HEK293T (cell line): Measurements from ENCODE around the gene MYBPHL.

Source experiments
- CTCF ChIA-PET: fragments of 350-600 bp; formaldehyde crosslinking; extraction: SDS; loops from one replicate; lab custom pipeline; 2021; ENCODE audit warnings: antibody characterized with exemption, inconsistent platforms; lab: Yijun Ruan, JAX
- POLR2A ChIA-PET: fragments of 350-600 bp; formaldehyde crosslinking; extraction: SDS; loops from one replicate; lab custom pipeline; 2020; ENCODE audit warnings: antibody characterized with exemption, inconsistent platforms; lab: Yijun Ruan, JAX
- DNase-seq: peaks from one replicate; pipeline ENCODE4 v3.0.0; 2012; ENCODE audit warnings: mixed read lengths; ENCODE audit errors: extremely low spot score
- ARNT ChIP-seq: fragments of 450-650 bp; IDR thresholded peaks from 2 replicates; pipeline ENCODE4 v1.6.1; 2017; ENCODE audit warnings: mild to moderate bottlenecking
- BHLHE40 ChIP-seq: fragments of 450-650 bp; IDR thresholded peaks from 2 replicates; pipeline ENCODE4 v1.6.1; 2016; ENCODE audit warnings: mild to moderate bottlenecking, moderate library complexity, borderline replicate concordance
- CTBP1 ChIP-seq: fragments of 450-650 bp; IDR thresholded peaks from 2 replicates; pipeline ENCODE4 v1.6.1; 2016; ENCODE audit warnings: borderline replicate concordance
- ELF4 ChIP-seq: fragments of 450-650 bp; IDR thresholded peaks from 2 replicates; pipeline ENCODE4 v1.6.1; 2017; ENCODE audit warnings: antibody characterized with exemption
- FOXA1 ChIP-seq: fragments of 450-650 bp; IDR thresholded peaks from 2 replicates; pipeline ENCODE4 v1.6.1; 2016; ENCODE audit warnings: mild to moderate bottlenecking
- FOXK2 ChIP-seq: fragments of 450-650 bp; IDR thresholded peaks from 2 replicates; pipeline ENCODE4 v1.6.1; 2016; ENCODE audit warnings: mild to moderate bottlenecking
- FOXM1 ChIP-seq: fragments of 450-650 bp; IDR thresholded peaks from 2 replicates; pipeline ENCODE4 v1.6.1; 2017; ENCODE audit warnings: mild to moderate bottlenecking, borderline replicate concordance
- HDGF ChIP-seq: fragments of 450-650 bp; IDR thresholded peaks from 2 replicates; pipeline ENCODE4 v1.6.1; 2017; ENCODE audit warnings: antibody characterized with exemption, borderline replicate concordance
- L3MBTL2 ChIP-seq: fragments of 450-650 bp; conservative IDR thresholded peaks from 2 replicates; pipeline ENCODE4 v1.6.1; 2016; ENCODE audit warnings: mild to moderate bottlenecking
- NFRKB ChIP-seq: fragments of 450-650 bp; IDR thresholded peaks from 2 replicates; pipeline ENCODE4 v1.6.1; 2016; ENCODE audit warnings: mild to moderate bottlenecking, moderate library complexity
- PKNOX1 ChIP-seq: fragments of 450-650 bp; IDR thresholded peaks from 2 replicates; pipeline ENCODE4 v1.6.1; 2016
- SP1 ChIP-seq: fragments of 450-650 bp; IDR thresholded peaks from 2 replicates; pipeline ENCODE4 v1.6.1; 2017
- SUZ12 ChIP-seq: fragments of 450-650 bp; IDR thresholded peaks from 2 replicates; pipeline ENCODE4 v1.6.1; 2016; ENCODE audit warnings: mild to moderate bottlenecking
- TARDBP ChIP-seq: fragments of 450-650 bp; IDR thresholded peaks from 2 replicates; pipeline ENCODE4 v1.6.1; 2016
- ZNF384 ChIP-seq: fragments of 450-650 bp; IDR thresholded peaks from 2 replicates; pipeline ENCODE4 v1.6.1; 2016

Gene MYBPHL

GRCh38 chr1:109252167-109252892, 54.5 kb downstream of the MYBPHL start:
- DNase-seq: no peak
- TF ChIP-seq PKNOX1: no peak
- TF ChIP-seq FOXK2: no peak
- no peak for TF ChIP-seq NFRKB
- TF ChIP-seq ARNT: no peak
- ChIA-PET CTCF (no interaction called here), POLR2A (interaction anchor here (1.6 to 3.0 kb wide), 3 partner anchors 31 to 231 kb away, joined by 4 to 13 read pairs (median 4); partner anchors contain the start of genes ATXN7L2 and PSRC1)

GRCh38 chr1:109251277-109252166, 55.3 kb downstream of the MYBPHL start:
- ChIA-PET POLR2A (interaction anchor here (1.5 to 2.7 kb wide), 3 partner anchors 31 to 38 kb away, joined by 4 to 9 read pairs (median 7); partner anchors contain the start of genes PSRC1 and SARS1), CTCF (interaction anchor here (1.0 kb wide), 1 partner anchor 25 kb away, joined by 3 read pairs; no protein-coding TSS in a partner anchor)
- no peak for TF ChIP-seq FOXA1
- DNase-seq: no peak

- ChIA-PET CTCF (interaction anchor here (1.0 to 1.1 kb wide), 2 partner anchors 11 to 25 kb away, joined by 3 to 4 read pairs; no protein-coding TSS in a partner anchor), POLR2A (interaction anchor here (1.5 to 3.5 kb wide), 4 partner anchors 11 to 37 kb away, joined by 4 to 34 read pairs (median 8); partner anchors contain the start of genes PSRC1 and SARS1)
- DNase-seq: no peak
- TF ChIP-seq TARDBP (no peak), FOXK2 (no peak), HDGF (no peak), PKNOX1 (no peak), ZNF384 (no peak), FOXA1 (no peak), CTBP1 (no peak), SP1 (no peak)
Measured at GRCh38 chr1:109250454-109251276, 56.1 kb downstream of the MYBPHL start.

GRCh38 chr1:109249654-109250401, 57.0 kb downstream of the MYBPHL start:
- TF ChIP-seq ARNT: no peak
- no peak for TF ChIP-seq ZNF384
- peak; percentile 31; the same call in 1 of the 2 replicates for TF ChIP-seq FOXM1
- TF ChIP-seq BHLHE40: no peak
- TF ChIP-seq TARDBP: no peak
- peak; percentile 64 for DNase-seq
- CTCF ChIA-PET: interaction anchor here (0.8 to 1.1 kb wide), 5 partner anchors 10 to 149 kb away, joined by 3 to 4 read pairs (median 3); partner anchors contain the start of gene SARS1
- POLR2A ChIA-PET: interaction anchor here (1.5 to 3.5 kb wide), 4 partner anchors 10 to 36 kb away, joined by 4 to 34 read pairs (median 8); partner anchors contain the start of genes PSRC1 and SARS1

- no peak for TF ChIP-seq FOXA1
- no peak for TF ChIP-seq BHLHE40
- TF ChIP-seq SP1: no peak
- peak; percentile 89 for TF ChIP-seq L3MBTL2
- no peak for TF ChIP-seq ELF4
- TF ChIP-seq FOXM1: peak; percentile 82
- TF ChIP-seq SUZ12: no peak
- peak; percentile 96 for DNase-seq
- ChIA-PET POLR2A (interaction anchor here (1.2 to 3.5 kb wide), 4 partner anchors 10 to 35 kb away, joined by 4 to 34 read pairs (median 8); partner anchors contain the start of genes PSRC1 and SARS1), CTCF (interaction anchor here (0.8 to 2.8 kb wide), 6 partner anchors 10 to 150 kb away, joined by 3 to 9 read pairs (median 4); partner anchors contain the start of gene SARS1)
Measured at GRCh38 chr1:109248797-109249629, 57.8 kb downstream of the MYBPHL start, which contains the start of gene CELSR2. Gene CELSR2, plus strand, starts transcription at chr1:109249539. Its CDS starts 541 bp downstream, at chr1:109250080.
